ENCODE measurements around the gene CDC14A. TPM values are rescaled to one million over a fixed set of nuclear protein-coding genes. Genes with fewer than 3 reads are reported as not detected.

Gene CDC14A
- total RNA-seq, 1 experiment from 2014 or later: 3.4 TPM

DNA sequence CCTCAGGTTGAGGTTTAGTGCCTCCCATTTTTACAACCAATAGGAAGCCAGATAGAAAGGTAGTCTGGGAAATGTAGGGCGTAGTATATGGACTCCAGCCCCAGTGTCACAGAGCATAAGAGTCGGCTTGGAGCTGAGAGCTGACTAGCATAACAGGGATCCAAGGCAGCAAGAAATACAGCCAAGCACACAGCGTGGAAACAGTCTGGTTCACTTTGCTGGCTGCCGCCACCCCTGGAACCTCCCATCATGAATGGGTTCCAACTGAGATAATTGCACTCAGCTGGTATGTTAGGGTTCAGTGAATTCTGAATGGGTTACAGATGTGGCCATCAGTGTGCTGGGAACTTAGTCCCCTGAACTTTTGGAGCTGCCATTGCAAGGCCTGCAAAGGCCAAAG is 108.9 kb downstream of the CDC14A start:
- no peak for ATAC-seq
- Histone ChIP-seq H3K4me1 (ENCODE audit: insufficient read depth, low read length) (no peaks in the 10 kb centered on the region), H3K79me2 (ENCODE audit: low read length) (no peaks in the 10 kb centered on the region), H3K36me3 (ENCODE audit: low read depth, low read length) (no peaks in the 10 kb centered on the region; the same call in 1 of the 2 replicates), H3K4me3 (ENCODE audit: low read length) (no peak overlapping the region), H3F3A (ENCODE audit: low read length, unreplicated experiment) (no peaks in the 10 kb centered on the region), H3K27ac (ENCODE audit: low read length) (no peak overlapping the region), H4K20me1 (ENCODE audit: low read length) (no peaks in the 10 kb centered on the region), H3K9me3 (ENCODE audit: low read length) (no peaks in the 10 kb centered on the region), H3K9me2 (replicated peaks; ENCODE audit: low read length) (no peaks in the 10 kb centered on the region), H3K27me3 (ENCODE audit: low read length) (no peaks in the 10 kb centered on the region), H3K4me2 (ENCODE audit: low read length) (no peak overlapping the region), H2AFZ (ENCODE audit: low read length) (no peak overlapping the region), H3K9ac (ENCODE audit: low read length) (no peak overlapping the region)
- no peak for DNase-seq
- CTCF ChIA-PET: no interaction called here
- POLR2A ChIA-PET (ENCODE audit: unreplicated experiment): no interaction called here
- intact Hi-C loops (cut with micrococcal nuclease): loop anchor here (5.0 kb wide), 1 partner anchor 146 kb away; no protein-coding TSS in a partner anchor
- TF ChIP-seq EZH2phosphoT487 (IDR thresholded peaks at IDR 0.05; ENCODE audit: borderline replicate concordance, low read length) (no peak), EZH2 (IDR thresholded peaks at IDR 0.05; ENCODE audit: low read length, unreplicated experiment) (no peak), CTCF (conservative IDR thresholded peaks at IDR 0.05; ENCODE audit: low read depth, low read length) (no peak)
- BruUV-seq (replicated peaks): no TSS peak

- Histone ChIP-seq H3K9me3 (ENCODE audit: low read length) (no peaks in the 10 kb centered on the region), H3K27me3 (ENCODE audit: low read length) (no peaks in the 10 kb centered on the region), H3F3A (ENCODE audit: low read length, unreplicated experiment) (no peaks in the 10 kb centered on the region), H3K79me2 (ENCODE audit: low read length) (no peaks in the 10 kb centered on the region), H3K4me1 (ENCODE audit: insufficient read depth, low read length) (no peaks in the 10 kb centered on the region), H4K20me1 (ENCODE audit: low read length) (no peaks in the 10 kb centered on the region), H2AFZ (ENCODE audit: low read length) (no peak overlapping the region), H3K9me2 (replicated peaks; ENCODE audit: low read length) (no peaks in the 10 kb centered on the region), H3K4me2 (ENCODE audit: low read length) (no peak overlapping the region), H3K9ac (ENCODE audit: low read length) (no peak overlapping the region), H3K27ac (ENCODE audit: low read length) (no peak overlapping the region), H3K4me3 (ENCODE audit: low read length) (no peak overlapping the region), H3K36me3 (ENCODE audit: low read depth, low read length) (no peaks in the 10 kb centered on the region; the same call in 1 of the 2 replicates)
- intact Hi-C loops (cut with micrococcal nuclease): loop anchor here (1.0 to 5.0 kb wide), 2 partner anchors 145 to 406 kb away; no protein-coding TSS in a partner anchor
- no peak for ATAC-seq
- ChIA-PET CTCF (no interaction called here), POLR2A (ENCODE audit: unreplicated experiment) (no interaction called here)
- BruUV-seq (replicated peaks): no TSS peak
- TF ChIP-seq EZH2phosphoT487 (IDR thresholded peaks at IDR 0.05; ENCODE audit: borderline replicate concordance, low read length) (no peak), CTCF (conservative IDR thresholded peaks at IDR 0.05; ENCODE audit: low read depth, low read length) (no peak), EZH2 (IDR thresholded peaks at IDR 0.05; ENCODE audit: low read length, unreplicated experiment) (no peak)
- DNase-seq: no peak
These were observed 110.2 kb downstream of the CDC14A start for GRCh38 chr1:100462326-100463025.
